Trophoblast cell (in vitro differentiated cells and primary cell): ENCODE measurements around the gene FANCE.

Source experiments
- DNase-seq, 2 donors: peaks; one replicate each; pipeline ENCODE4 v3.0.0-alpha.2; 2016
- H2AFZ ChIP-seq: 2 replicates; pipeline ENCODE4 v1.6.1; 2013; ENCODE audit warnings: low read length, moderate library complexity, mild to moderate bottlenecking; ENCODE audit not compliant: insufficient read depth, poor library complexity
- H2AK5ac ChIP-seq: 2 replicates; pipeline ENCODE4 v1.6.1; 2013; ENCODE audit warnings: mild to moderate bottlenecking, low read length
- H2BK120ac ChIP-seq: 2 replicates; pipeline ENCODE4 v1.6.1; 2013; ENCODE audit warnings: low read length, mild to moderate bottlenecking, moderate library complexity; ENCODE audit not compliant: insufficient read depth, poor library complexity
- H2BK12ac ChIP-seq: 2 replicates; pipeline ENCODE4 v1.6.1; 2013; ENCODE audit warnings: mild to moderate bottlenecking, low read length, moderate library complexity
- H2BK5ac ChIP-seq: 2 replicates; pipeline ENCODE4 v1.6.1; 2013; ENCODE audit warnings: low read length, low read depth, moderate library complexity, mild to moderate bottlenecking; ENCODE audit not compliant: poor library complexity
- H3K14ac ChIP-seq: 2 replicates; pipeline ENCODE4 v1.6.1; 2013; ENCODE audit warnings: mild to moderate bottlenecking, low read length
- H3K18ac ChIP-seq: 2 replicates; pipeline ENCODE4 v1.6.1; 2013; ENCODE audit warnings: mild to moderate bottlenecking, low read length
- H3K23ac ChIP-seq: 2 replicates; pipeline ENCODE4 v1.6.1; 2013; ENCODE audit warnings: low read length
- H3K27ac ChIP-seq: 2 replicates; pipeline ENCODE4 v1.5.1; 2013; ENCODE audit warnings: low read depth, mild to moderate bottlenecking, inconsistent platforms, low read length, moderate library complexity
- H3K27me3 ChIP-seq: 2 replicates; pipeline ENCODE4 v1.6.1; 2013; ENCODE audit warnings: inconsistent platforms, mild to moderate bottlenecking, low read length, moderate library complexity; ENCODE audit not compliant: insufficient read depth
- H3K36me3 ChIP-seq, 2 experiments: 1 replicate in 1 of 2; 2 replicates in 1 of 2; pipeline ENCODE4 v1.6.1; 2013; ENCODE audit warnings: low read length in 2 of 2, mild to moderate bottlenecking in 2 of 2, moderate library complexity in 1 of 2; ENCODE audit not compliant: insufficient read depth in 2 of 2, control insufficient read depth in 1 of 2
- H3K4ac ChIP-seq: 2 replicates; pipeline ENCODE4 v1.6.1; 2013; ENCODE audit warnings: low read depth, mild to moderate bottlenecking, low read length, moderate library complexity
- H3K4me1 ChIP-seq, 2 experiments: 1 replicate in 1 of 2; 2 replicates in 1 of 2; pipeline ENCODE4 v1.6.1; 2013; ENCODE audit warnings: low read length in 2 of 2, mild to moderate bottlenecking in 2 of 2, moderate library complexity in 1 of 2; ENCODE audit not compliant: insufficient read depth in 2 of 2, control insufficient read depth in 1 of 2
- H3K4me2 ChIP-seq: 2 replicates; pipeline ENCODE4 v1.6.1; 2013; ENCODE audit warnings: inconsistent platforms, mild to moderate bottlenecking, low read length, moderate library complexity
- H3K4me3 ChIP-seq: 2 replicates; pipeline ENCODE4 v1.5.1; 2013; ENCODE audit warnings: mild to moderate bottlenecking, low read depth, low read length, inconsistent platforms
- H3K79me1 ChIP-seq: one replicate; pipeline ENCODE4 v1.6.1; 2013; ENCODE audit warnings: low read length
- H3K79me2 ChIP-seq: 2 replicates; pipeline ENCODE4 v1.6.1; 2013; ENCODE audit warnings: low read length, mild to moderate bottlenecking; ENCODE audit not compliant: control insufficient read depth, insufficient read depth, poor library complexity
- H3K9ac ChIP-seq: 2 replicates; pipeline ENCODE4 v1.6.1; 2013; ENCODE audit warnings: mild to moderate bottlenecking, low read length
- H3K9me3 ChIP-seq: 2 replicates; pipeline ENCODE4 v1.6.1; 2013; ENCODE audit warnings: low read depth, mild to moderate bottlenecking, control low read depth, inconsistent platforms, low read length; ENCODE audit not compliant: insufficient read depth
- H4K12ac ChIP-seq: 2 replicates; pipeline ENCODE4 v1.6.1; 2013; ENCODE audit warnings: low read depth, mild to moderate bottlenecking, low read length, moderate library complexity
- H4K8ac ChIP-seq: 2 replicates; pipeline ENCODE4 v1.6.1; 2013; ENCODE audit warnings: low read depth, mild to moderate bottlenecking, low read length, moderate library complexity
- H4K91ac ChIP-seq: one replicate; pipeline ENCODE4 v1.6.1; 2013; ENCODE audit warnings: low read depth, mild to moderate bottlenecking, low read length, moderate library complexity
- WGBS: extraction: QIAGEN DNeasy Blood & Tissue Kit; methylation state at CpG from one replicate; pipeline ENCODE4 v1.1.7; 2013; ENCODE audit warnings: missing lambda C conversion rate; ENCODE audit not compliant: insufficient read length, insufficient coverage; ENCODE audit errors: extremely low coverage; 5-methylcytosine and 5-hydroxymethylcytosine counted together

The FANCE gene

GRCh38 chr6:35412102-35412501 is 40.0 kb upstream of the FANCE start:
- H2BK5ac ChIP-seq, result no peak overlapping the region
- H3K9me3 ChIP-seq, result no peaks in the 10 kb centered on the region
- no peak overlapping the region for H2BK120ac ChIP-seq
- H3K4me1 ChIP-seq, result no peaks in the 10 kb centered on the region
- H3K18ac ChIP-seq, result no peak overlapping the region
- no CpG with 5 or more reads among the region's 8 CpGs for WGBS
- no peak overlapping the region for H3K14ac ChIP-seq
- H3K4me2 ChIP-seq, result no peak overlapping the region
- no peaks in the 10 kb centered on the region for H3K79me2 ChIP-seq
- no peak overlapping the region for H4K12ac ChIP-seq
- no peak overlapping the region for H3K9ac ChIP-seq
- no peak overlapping the region for H2AFZ ChIP-seq
- H3K79me1 ChIP-seq, result no peaks in the 10 kb centered on the region
- H3K23ac ChIP-seq, result no peak overlapping the region
- DNase-seq, result no peak
- H3K27me3 ChIP-seq, result no peaks in the 10 kb centered on the region
- no peak overlapping the region for H3K27ac ChIP-seq
- H2AK5ac ChIP-seq, result no peak overlapping the region
- no peak overlapping the region for H3K4me3 ChIP-seq
- no peak overlapping the region for H4K91ac ChIP-seq
- H2BK12ac ChIP-seq, result no peak overlapping the region
- H3K4ac ChIP-seq, result no peak overlapping the region
- H4K8ac ChIP-seq, result no peak overlapping the region
- peaks cover 17 to 23% of the 10 kb centered on the region in 2 experiments for H3K36me3 ChIP-seq

DNA sequence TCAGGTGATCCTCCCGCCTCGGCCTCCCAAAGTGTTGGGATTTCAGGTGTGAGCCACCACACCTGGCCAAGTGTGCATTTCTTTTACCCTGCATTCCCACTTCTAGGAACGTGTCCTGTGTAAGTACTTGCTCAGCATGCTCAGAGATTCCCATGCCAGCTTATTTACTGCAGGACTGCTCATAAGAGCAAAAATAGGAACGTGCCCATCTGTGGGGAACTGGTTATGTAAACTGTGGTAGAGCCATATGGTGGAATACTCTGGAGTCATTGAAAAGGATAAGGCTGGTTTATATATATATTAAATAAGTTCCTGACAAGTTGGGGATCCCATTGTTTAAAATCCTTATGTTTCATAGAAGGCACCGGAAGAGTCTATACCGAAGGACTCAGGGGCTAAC is 38.2 kb upstream of the FANCE start:
- Histone ChIP-seq H3K36me3 (peaks cover 24 to 32% of the 10 kb centered on the region in 2 experiments), H3K79me2 (no peaks in the 10 kb centered on the region), H3K27ac (no peak overlapping the region), H2AK5ac (no peak overlapping the region), H2AFZ (no peak overlapping the region), H3K9ac (no peak overlapping the region), H3K14ac (no peak overlapping the region), H4K91ac (no peak overlapping the region), H3K4ac (no peak overlapping the region), H3K9me3 (no peaks in the 10 kb centered on the region), H3K18ac (no peak overlapping the region), H3K4me2 (no peak overlapping the region), H3K23ac (no peak overlapping the region), H3K79me1 (no peaks in the 10 kb centered on the region), H2BK5ac (no peak overlapping the region), H4K12ac (no peak overlapping the region), H4K8ac (no peak overlapping the region), H2BK120ac (no peak overlapping the region), H3K4me1 (no peaks in the 10 kb centered on the region), H3K27me3 (no peaks in the 10 kb centered on the region), H2BK12ac (no peak overlapping the region), H3K4me3 (no peak overlapping the region)
- DNase-seq, result no peak
- no CpG with 5 or more reads among the region's 6 CpGs for WGBS

- H3K4me1 ChIP-seq, result no peaks in the 10 kb centered on the region
- no peak overlapping the region for H3K9ac ChIP-seq
- DNase-seq, result peak; percentile 72 to 82
- no peak overlapping the region for H3K4me3 ChIP-seq
- H3K27me3 ChIP-seq, result no peaks in the 10 kb centered on the region
- no CpG with 5 or more reads among the region's 7 CpGs for WGBS
- H3K4me2 ChIP-seq, result no peak overlapping the region
- no peak overlapping the region for H3K27ac ChIP-seq
- no peak overlapping the region for H4K8ac ChIP-seq
- H3K18ac ChIP-seq, result no peak overlapping the region
- no peak overlapping the region for H4K12ac ChIP-seq
- H2BK120ac ChIP-seq, result no peak overlapping the region
- H2BK12ac ChIP-seq, result no peak overlapping the region
- no peak overlapping the region for H2AFZ ChIP-seq
- H2BK5ac ChIP-seq, result no peak overlapping the region
- H3K79me1 ChIP-seq, result no peaks in the 10 kb centered on the region
- peaks cover 2% of the 10 kb centered on the region for H3K9me3 ChIP-seq
- peaks cover 27 to 36% of the 10 kb centered on the region in 2 experiments for H3K36me3 ChIP-seq
- no peak overlapping the region for H3K4ac ChIP-seq
- H3K23ac ChIP-seq, result no peak overlapping the region
- no peak overlapping the region for H3K14ac ChIP-seq
- no peak overlapping the region for H2AK5ac ChIP-seq
- no peaks in the 10 kb centered on the region for H3K79me2 ChIP-seq
- no peak overlapping the region for H4K91ac ChIP-seq
Measured at GRCh38 chr6:35415065-35415891, 36.9 kb upstream of the FANCE start.

DNA sequence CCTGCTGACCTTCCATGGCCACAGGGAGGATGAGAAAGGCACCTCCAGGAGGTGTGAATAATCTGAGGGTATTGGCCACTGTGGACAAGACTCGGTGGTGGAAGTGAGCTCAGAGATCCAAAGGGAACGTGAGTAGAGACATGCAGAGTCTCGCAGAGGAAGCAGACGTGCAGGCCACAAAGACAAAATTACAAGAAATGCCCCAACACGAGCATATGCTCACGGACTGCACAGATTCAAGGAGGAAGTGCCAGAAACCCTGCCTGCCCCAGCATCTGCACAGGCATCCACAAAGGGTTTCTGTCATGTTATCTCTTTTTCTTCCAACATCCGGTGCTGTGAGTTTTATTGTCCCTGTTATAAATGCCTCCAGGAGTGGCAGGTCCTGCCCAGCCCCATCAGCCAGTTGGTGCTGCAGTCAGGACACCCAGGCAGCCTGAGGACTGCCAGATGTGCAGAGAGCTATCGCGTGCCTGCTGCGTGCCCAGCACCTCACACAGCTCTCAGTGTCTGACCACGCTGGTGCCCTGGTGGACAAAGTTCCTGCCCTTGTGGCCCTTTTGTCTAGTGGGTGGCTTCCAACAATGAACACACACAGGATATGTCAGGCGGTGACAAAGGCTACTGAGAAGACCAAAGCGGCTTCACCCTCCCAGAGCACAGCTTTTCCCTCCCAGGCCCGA is 34.0 kb upstream of the FANCE start:
- no peak overlapping the region for H2BK120ac ChIP-seq
- no CpG with 5 or more reads among the region's 14 CpGs for WGBS
- no peak overlapping the region for H3K4me3 ChIP-seq
- H3K79me1 ChIP-seq, result no peaks in the 10 kb centered on the region
- no peak overlapping the region for H4K12ac ChIP-seq
- H2AFZ ChIP-seq, result no peak overlapping the region
- peaks cover 2% of the 10 kb centered on the region for H3K9me3 ChIP-seq
- no peak overlapping the region for H4K91ac ChIP-seq
- no peak overlapping the region for H3K27ac ChIP-seq
- DNase-seq, result no peak
- H3K9ac ChIP-seq, result no peak overlapping the region
- no peak overlapping the region for H3K14ac ChIP-seq
- H3K4ac ChIP-seq, result no peak overlapping the region
- no peak overlapping the region for H2BK5ac ChIP-seq
- H2BK12ac ChIP-seq, result no peak overlapping the region
- H3K23ac ChIP-seq, result no peak overlapping the region
- H3K27me3 ChIP-seq, result no peaks in the 10 kb centered on the region
- H3K79me2 ChIP-seq, result no peaks in the 10 kb centered on the region
- H4K8ac ChIP-seq, result no peak overlapping the region
- H2AK5ac ChIP-seq, result no peak overlapping the region
- H3K36me3 ChIP-seq, result peaks cover 22 to 25% of the 10 kb centered on the region in 2 experiments
- H3K18ac ChIP-seq, result no peak overlapping the region
- H3K4me1 ChIP-seq, result no peaks in the 10 kb centered on the region
- no peak overlapping the region for H3K4me2 ChIP-seq
